Fibroblast of skin of scalp (primary cell): ENCODE data around the gene DAZAP1.

Source experiments
- DNase-seq: peaks from one replicate; pipeline ENCODE4 v3.0.0-alpha.2; 2013

DAZAP1 gene

DNA sequence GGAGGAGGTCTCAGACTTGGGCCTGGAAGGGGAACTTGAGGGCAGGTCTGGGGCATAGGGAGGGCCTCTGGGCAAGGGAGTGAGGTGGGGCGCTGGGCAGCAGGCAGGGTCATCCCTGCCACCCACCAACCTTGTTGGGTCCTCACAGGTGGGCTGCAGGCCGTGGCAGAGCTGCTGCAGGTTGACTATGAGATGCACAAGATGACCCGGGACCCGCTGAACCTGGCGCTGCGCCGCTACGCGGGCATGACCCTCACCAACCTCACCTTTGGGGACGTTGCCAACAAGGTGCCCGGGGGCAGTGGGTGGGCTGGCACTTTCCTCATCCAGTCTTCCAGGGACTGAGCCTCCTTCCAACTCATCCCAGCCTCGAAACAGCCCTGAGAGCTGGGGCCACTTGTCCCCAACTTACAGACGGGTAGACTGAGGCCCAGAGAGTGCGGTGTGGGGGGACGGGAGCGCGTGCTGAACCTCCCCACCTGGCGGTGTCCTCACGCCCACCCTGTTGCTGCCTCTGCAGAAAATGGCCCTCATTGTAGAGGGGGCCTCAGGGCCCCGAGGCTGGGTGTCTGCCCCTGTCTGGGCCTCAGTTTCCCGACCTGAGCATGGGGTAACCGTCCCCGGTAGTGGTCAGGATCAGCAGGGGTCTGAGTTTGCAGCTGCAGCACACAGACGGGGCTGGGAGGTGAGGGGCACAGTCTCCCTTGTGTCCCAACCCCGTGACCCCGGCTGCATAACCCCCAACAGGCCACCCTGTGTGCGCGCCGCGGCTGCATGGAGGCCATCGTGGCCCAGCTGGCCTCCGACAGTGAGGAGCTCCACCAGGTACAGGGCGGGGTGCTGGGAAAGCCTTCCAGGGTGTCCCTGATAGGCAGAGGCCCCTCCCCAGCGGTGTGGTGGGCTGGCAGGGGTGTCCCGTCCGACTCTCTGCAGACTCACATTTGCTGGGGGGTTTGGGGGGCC lies 52.9 kb downstream of the DAZAP1 start:
- DNase-seq = no peak

DNA sequence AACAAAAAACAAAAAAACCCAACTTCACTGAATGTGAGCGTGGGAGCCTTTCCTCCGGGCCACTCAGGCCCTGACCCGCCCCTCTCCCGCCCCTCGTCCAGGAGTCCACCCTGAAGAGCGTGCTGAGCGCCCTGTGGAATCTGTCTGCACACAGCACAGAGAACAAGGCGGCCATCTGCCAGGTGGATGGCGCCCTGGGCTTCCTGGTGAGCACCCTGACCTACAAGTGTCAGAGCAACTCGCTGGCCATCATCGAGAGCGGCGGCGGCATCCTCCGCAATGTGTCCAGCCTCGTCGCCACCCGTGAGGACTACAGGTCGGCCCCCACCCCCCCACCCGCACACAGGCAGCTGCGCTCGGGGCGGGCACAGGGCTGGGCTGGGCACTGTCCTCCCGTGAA lies 54.5 kb downstream of the DAZAP1 start:
- no peak for DNase-seq

DNA sequence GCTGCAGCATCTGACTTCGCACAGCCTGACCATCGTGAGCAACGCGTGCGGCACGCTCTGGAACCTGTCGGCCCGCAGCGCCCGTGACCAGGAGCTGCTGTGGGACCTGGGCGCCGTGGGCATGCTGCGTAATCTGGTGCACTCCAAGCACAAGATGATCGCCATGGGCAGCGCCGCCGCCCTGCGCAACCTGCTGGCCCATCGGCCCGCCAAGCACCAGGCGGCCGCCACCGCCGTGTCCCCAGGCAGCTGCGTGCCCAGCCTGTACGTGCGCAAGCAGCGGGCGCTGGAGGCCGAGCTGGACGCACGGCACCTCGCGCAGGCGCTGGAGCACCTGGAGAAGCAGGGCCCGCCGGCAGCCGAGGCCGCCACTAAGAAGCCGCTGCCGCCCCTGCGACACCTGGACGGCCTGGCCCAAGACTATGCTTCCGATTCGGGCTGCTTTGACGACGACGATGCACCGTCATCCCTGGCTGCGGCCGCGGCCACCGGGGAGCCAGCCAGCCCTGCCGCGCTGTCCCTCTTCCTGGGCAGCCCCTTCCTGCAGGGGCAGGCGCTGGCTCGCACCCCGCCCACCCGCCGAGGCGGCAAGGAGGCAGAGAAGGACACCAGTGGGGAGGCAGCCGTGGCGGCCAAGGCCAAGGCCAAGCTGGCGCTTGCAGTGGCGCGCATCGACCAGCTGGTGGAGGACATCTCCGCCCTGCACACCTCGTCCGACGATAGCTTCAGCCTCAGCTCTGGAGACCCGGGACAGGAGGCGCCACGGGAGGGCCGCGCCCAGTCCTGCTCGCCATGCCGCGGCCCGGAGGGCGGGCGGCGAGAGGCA lies 58.0 kb downstream of the DAZAP1 start:
- peak; percentile 53 for DNase-seq

DNA sequence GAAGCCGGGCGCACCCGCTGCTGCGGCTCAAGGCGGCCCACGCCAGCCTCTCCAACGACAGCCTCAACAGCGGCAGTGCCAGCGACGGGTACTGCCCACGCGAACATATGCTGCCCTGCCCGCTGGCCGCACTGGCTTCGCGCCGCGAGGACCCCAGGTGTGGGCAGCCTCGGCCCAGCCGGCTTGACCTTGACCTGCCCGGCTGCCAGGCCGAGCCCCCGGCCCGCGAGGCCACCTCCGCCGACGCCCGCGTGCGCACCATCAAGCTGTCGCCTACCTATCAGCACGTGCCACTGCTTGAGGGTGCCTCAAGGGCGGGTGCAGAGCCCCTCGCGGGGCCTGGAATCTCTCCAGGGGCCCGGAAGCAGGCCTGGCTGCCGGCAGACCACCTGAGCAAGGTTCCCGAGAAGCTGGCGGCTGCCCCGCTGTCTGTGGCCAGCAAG lies 58.7 kb downstream of the DAZAP1 start:
- DNase-seq = no peak

DNA sequence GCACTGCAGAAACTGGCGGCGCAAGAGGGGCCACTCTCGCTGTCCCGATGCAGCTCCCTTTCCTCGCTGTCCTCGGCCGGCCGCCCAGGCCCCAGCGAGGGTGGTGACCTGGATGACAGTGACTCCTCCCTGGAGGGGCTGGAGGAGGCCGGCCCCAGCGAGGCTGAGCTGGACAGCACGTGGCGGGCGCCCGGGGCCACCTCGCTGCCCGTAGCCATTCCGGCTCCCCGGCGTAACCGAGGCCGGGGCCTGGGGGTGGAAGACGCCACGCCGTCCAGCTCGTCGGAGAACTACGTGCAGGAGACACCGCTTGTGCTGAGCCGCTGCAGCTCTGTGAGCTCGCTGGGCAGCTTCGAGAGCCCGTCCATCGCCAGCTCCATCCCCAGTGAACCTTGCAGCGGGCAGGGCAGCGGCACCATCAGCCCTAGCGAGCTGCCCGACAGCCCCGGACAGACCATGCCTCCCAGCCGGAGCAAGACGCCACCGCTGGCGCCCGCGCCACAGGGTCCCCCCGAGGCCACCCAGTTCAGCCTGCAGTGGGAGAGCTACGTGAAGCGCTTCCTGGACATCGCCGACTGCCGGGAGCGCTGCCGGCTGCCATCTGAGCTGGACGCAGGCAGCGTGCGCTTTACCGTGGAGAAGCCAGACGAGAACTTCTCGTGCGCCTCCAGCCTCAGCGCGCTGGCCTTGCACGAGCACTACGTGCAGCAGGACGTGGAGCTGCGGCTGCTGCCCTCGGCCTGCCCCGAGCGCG lies 59.3 kb downstream of the DAZAP1 start:
- no peak for DNase-seq

DNA sequence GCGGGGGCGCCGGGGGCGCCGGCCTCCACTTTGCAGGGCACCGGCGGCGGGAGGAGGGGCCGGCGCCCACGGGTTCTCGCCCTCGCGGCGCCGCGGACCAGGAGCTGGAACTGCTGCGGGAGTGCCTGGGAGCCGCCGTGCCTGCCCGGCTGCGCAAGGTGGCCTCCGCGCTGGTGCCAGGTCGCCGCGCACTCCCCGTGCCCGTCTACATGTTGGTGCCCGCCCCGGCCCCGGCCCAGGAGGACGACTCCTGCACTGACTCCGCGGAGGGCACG lies 59.8 kb downstream of the DAZAP1 start:
- DNase-seq = no peak

DNA sequence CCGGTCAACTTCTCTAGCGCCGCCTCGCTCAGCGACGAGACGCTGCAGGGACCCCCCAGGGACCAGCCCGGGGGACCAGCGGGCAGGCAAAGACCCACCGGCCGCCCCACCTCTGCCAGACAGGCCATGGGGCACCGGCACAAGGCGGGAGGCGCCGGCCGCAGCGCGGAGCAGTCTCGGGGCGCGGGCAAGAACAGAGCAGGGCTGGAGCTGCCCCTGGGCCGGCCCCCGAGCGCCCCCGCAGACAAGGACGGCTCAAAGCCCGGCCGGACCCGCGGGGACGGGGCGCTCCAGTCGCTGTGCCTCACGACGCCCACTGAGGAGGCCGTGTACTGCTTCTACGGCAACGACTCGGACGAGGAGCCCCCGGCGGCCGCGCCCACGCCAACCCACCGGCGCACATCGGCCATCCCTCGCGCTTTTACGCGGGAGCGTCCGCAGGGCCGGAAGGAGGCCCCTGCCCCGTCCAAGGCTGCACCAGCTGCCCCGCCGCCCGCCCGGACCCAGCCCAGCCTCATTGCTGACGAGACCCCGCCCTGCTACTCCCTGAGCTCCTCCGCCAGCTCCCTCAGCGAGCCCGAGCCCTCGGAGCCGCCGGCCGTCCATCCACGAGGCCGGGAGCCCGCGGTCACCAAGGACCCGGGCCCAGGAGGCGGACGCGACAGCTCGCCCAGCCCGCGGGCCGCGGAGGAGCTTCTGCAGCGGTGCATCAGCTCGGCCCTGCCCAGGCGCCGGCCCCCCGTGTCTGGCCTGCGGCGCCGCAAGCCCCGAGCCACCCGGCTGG lies 60.3 kb downstream of the DAZAP1 start:
- DNase-seq = no peak

DNA sequence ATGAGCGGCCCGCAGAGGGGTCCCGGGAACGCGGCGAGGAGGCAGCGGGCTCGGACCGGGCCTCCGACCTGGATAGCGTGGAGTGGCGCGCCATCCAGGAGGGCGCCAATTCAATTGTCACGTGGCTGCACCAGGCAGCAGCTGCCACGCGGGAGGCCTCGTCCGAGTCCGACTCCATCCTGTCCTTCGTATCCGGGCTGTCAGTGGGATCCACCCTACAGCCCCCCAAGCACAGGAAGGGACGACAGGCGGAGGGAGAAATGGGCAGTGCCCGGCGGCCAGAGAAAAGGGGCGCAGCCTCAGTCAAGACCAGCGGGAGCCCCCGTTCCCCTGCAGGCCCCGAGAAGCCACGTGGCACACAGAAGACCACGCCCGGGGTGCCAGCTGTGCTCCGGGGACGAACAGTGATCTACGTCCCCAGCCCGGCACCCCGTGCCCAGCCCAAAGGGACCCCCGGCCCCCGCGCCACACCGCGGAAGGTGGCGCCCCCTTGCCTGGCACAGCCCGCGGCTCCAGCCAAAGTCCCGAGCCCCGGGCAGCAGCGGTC lies 61.0 kb downstream of the DAZAP1 start:
- DNase-seq = no peak

DNA sequence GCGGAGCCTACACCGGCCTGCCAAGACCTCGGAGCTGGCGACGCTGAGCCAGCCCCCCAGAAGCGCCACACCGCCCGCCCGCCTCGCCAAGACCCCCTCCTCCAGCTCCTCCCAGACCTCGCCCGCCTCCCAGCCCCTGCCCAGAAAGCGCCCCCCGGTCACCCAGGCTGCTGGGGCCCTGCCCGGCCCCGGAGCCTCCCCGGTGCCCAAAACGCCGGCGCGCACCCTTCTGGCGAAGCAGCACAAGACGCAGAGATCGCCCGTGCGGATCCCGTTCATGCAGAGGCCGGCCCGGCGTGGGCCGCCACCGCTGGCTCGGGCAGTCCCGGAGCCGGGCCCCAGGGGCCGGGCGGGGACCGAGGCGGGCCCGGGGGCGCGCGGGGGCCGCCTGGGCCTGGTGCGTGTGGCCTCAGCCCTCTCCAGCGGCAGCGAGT lies 61.5 kb downstream of the DAZAP1 start:
- DNase-seq = peak; percentile 51

DNA sequence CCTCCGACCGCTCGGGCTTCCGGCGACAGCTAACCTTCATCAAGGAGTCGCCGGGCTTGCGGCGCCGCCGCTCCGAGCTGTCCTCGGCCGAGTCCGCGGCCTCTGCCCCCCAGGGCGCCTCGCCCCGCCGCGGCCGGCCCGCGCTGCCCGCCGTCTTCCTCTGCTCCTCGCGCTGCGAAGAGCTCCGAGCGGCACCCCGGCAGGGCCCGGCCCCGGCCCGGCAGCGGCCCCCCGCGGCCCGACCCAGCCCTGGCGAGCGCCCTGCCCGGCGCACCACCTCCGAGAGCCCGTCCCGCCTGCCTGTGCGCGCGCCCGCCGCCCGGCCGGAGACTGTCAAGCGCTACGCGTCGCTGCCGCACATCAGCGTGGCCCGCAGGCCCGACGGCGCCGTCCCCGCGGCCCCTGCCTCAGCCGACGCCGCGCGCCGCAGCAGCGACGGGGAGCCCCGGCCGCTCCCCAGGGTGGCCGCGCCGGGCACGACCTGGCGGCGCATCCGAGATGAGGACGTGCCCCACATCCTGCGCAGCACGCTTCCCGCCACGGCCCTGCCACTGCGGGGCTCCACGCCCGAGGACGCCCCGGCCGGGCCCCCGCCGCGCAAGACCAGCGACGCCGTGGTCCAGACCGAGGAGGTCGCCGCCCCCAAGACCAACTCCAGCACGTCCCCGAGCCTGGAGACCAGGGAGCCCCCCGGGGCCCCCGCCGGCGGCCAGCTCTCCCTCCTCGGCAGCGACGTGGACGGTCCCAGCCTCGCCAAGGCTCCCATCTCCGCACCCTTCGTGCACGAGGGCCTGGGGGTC lies 62.1 kb downstream of the DAZAP1 start:
- no peak for DNase-seq

DNA sequence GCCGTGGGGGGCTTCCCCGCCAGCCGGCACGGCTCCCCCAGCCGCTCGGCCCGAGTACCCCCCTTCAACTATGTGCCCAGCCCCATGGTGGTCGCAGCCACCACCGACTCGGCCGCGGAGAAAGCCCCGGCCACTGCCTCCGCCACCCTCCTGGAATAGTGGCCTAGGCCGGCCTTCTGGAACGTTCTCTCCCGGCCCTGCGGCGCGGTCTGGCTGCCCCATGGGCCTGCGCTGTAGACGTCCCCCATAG lies 62.6 kb downstream of the DAZAP1 start:
- no peak for DNase-seq

DNA sequence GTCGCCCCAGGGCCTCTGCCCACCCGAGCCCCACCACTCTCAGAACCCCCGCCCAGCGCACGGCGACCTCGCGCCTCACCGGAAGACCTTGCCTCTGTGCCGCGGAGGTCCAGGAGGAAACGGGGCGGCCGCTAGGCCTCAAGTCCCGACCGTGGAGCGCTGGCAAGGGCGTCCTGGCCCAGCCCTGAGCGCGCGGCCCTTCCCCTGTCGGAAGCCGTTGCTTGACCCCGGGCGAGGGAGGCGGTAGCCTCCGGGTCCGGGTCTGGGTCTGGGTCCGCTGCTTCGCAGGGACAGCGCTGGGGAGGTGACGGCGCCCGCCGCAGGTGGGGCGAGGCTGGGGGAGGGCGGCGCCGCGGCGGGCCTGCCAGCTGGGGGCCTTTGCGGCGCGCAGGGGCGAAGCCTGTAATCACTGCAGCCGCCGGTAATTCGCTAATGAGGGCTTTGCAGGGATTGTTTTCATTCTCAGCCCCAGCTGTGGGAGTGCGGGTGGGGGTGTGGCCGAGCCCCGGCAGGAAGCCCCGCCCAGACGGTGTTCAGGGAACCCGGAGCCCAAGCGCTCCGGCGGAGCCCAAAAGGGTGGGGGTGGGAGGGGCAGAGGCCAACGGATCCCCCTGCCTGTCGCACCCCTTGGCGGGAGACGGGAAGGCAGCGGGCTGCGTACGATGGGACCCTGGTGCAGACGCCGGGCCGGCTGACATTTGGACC lies 63.1 kb downstream of the DAZAP1 start:
- no peak for DNase-seq

DNA sequence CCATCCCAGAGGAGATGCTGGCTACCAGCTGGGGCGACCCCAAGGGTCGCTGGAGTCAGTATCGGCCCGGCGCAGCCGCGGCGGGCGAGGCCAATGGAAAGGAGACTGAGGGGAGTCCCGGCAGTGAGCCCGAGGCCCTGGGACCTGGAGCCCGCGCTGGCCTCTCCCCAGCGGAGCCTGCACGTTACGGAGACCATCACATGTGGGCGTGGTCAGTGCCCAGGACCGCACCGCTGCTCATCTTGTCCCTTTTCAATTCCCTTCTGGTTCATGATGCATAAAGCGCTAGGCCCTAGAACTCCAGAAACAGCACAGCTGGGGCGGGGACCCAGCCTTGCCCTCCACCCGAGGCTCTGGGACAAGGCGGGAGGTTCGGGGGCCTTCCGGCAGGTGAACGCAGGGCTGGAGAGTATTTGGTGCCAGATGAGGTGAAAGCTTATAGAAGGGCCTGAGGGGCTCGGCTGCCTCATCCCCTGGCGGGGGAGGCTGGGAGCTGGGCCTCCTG lies 63.7 kb downstream of the DAZAP1 start:
- DNase-seq = no peak

DNA sequence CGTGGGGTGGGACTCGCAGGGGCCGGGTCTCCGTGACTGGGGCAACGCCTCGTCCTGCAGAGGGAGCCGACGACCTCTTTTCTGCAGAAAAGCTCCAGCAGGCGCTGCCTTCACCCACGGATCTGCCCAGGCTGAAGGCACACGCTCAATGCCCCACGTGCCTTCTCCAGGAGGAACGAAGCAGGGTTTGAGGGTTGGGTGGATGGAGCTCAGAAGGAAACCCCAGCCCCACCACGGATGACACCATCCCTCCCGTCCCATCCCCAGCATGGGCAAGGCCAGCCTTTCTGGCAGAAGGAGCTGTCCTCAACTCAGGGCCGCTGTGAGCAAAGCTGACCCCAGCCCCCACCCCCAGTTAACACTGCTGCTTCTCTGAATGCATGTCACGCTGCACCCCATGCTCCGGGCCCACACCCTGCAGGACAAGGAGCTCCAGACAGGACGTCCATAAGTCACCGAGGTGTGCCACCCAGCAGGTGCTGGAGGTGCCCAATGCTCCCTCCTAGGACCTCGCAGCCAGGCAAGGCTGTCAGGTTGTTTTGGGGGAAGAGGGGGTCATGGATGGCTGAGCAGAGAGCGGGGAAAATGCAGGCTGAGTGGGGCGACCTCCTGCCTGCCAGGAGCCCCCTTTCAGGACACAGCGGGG lies 64.3 kb downstream of the DAZAP1 start:
- DNase-seq = no peak

DNA sequence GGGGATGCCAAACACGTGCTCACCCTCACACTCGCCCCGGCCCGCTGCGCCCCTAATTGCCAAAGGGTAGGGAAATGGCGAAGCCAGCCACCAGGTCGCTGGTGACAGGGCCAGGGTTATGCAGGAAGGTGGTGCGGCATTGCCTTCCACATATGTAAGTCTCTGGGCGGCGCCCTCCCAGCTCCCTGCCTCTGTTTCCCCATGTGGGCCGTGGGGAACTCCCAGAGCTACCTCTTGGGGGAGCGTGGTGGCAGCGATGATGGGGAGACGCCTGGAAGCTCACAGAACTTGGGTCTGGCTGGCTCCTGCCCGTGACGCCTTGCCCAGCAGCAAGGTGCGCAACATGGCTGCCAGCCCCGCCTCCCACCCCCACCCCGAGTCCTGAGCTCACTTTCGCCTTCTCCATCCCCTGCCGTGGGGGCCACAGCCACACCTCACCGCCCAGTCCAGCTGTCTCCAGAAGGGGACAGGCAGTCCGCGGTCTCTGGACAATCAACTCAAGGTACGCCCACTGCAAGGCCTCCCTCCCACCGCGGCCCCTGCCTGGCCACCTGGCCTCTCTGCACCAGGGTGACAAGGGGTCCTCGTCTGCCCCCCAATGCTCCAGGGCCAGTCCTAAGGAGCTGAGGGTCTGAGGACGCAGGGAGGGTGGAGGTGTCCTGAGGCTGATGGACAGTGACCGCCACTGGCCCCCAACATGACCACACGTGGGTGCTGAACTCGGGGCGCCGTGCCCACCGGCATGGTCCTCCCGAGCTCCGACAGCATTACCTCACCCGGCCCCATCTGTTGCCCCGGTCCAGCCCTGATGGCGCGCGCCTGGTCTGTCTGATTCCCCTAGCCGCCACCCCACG lies 65.1 kb downstream of the DAZAP1 start:
- DNase-seq = no peak

DNA sequence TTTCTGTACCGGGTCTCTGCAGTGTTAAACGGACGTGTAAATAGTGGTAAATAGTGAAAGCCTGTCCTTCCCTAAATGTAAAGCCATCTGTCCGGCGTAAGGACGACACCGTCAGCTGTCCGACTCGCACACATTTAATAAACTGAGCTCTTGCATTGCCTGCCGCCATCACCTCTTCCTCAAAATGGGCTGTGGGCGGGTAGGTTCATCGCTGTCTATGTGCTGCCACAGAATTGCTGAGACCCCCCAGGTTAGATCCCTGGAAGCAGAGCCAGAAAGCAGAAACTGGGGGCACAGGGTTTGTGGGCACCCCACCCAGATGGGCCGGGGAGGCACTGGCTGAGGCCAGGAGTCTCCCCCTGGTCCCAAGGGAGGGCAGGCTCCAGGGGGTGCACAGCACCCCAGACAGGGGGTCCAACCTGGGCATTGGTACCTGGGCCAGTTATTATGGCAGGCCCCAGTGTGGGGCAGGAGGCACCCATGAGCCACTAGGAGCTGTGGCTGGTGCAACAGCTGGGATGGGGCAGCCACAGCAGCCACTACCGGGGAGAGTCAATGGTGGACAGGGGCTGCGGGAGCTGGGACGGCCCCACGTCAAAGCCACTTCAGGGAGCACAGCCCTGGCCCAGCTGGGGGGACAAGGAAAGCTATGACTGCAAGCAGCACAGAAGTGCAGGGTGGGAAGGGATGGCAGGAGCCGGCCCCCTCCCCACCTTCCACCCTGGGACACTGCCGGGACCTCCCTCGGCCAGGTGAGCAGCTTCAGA lies 65.9 kb downstream of the DAZAP1 start:
- no peak for DNase-seq

DNA sequence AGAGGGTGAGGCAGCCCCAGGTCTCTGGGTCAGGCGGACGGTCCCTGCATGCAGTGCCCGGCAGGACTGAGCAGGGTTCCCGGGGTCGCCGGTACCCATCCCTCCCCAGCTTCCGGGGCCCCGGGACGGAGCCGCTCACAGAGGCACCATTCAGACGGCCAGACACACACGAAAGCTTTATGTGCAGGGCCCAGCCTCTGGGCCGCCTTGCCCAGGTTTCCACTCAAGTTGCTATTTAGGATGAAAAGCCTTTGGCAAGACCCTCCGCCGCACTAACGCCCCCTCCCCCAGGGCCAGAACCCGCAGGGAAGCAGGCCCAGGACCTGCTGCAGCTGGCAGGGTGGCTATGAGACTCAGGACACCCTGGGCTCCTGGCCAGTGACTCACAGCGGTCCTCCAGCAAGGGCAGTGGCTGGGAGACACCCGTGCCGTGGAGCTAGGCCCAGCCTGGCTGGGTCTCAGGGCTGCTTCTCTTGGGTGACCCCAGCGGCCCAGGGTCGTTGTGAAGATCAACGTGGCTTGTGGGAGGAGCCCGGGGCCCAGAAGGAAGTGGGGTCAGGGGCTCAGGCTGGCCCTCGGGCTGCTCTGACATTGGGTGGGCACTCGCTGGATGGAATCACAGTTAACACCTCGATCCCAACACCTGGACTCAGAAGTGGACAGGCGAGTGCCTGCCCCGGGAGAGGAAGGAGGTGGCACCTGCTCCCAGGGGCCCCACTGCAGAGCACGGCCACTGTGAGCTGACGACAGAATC lies 66.8 kb downstream of the DAZAP1 start:
- DNase-seq = no peak
